ENCODE results near the gene GPR45.

The GPR45 gene

GRCh38 chr2:105241443-105241842 lies at the start of gene GPR45:
TSS of gene GPR45 (plus strand) at chr2:105241743. CDS start at chr2:105241859, 116 bp downstream.
- H3K9ac ChIP-seq: no peak within 1 kb of the TSS
- no peak within 1 kb of the TSS for H3K4me3 ChIP-seq (IDR thresholded peaks at IDR 0.05; ENCODE audit: insufficient read depth, low read depth, low read length)
- H4K20me1 ChIP-seq (ENCODE audit: insufficient read depth): no peaks in the 10 kb centered on the region
- no peak within 1 kb of the TSS for H3K4me2 ChIP-seq
- H2AFZ ChIP-seq (ENCODE audit: low read depth): no peak within 1 kb of the TSS
- H3K27ac ChIP-seq: no peak within 1 kb of the TSS
- TF ChIP-seq CTCF (conservative IDR thresholded peaks at IDR 0.05; ENCODE audit: low read depth, low read length): no peak
- H3K36me3 ChIP-seq (ENCODE audit: insufficient read depth): no peaks in the 10 kb centered on the region
- H3K79me2 ChIP-seq (ENCODE audit: insufficient read depth, low read depth): no peaks in the 10 kb centered on the region
- H3K4me1 ChIP-seq (ENCODE audit: low read depth, poor library complexity, severe bottlenecking): no peaks in the 10 kb centered on the region
- H3K27me3 ChIP-seq (ENCODE audit: insufficient read depth, low read depth): no peaks in the 10 kb centered on the region

GRCh38 chr2:105194022-105194675 lies 47.4 kb upstream of the GPR45 start:
- Histone ChIP-seq H3K79me2 (ENCODE audit: insufficient read depth, low read depth) (no peaks in the 10 kb centered on the region), H3K27ac (no peak overlapping the region), H3K4me2 (no peak overlapping the region), H3K9ac (no peak overlapping the region), H3K4me1 (ENCODE audit: low read depth, poor library complexity, severe bottlenecking) (peaks cover 6% of the 10 kb centered on the region), H2AFZ (ENCODE audit: low read depth) (no peak overlapping the region), H3K36me3 (ENCODE audit: insufficient read depth) (no peaks in the 10 kb centered on the region), H3K4me3 (IDR thresholded peaks at IDR 0.05; ENCODE audit: insufficient read depth, low read depth, low read length) (no peak overlapping the region), H3K27me3 (ENCODE audit: insufficient read depth, low read depth) (no peaks in the 10 kb centered on the region), H4K20me1 (ENCODE audit: insufficient read depth) (no peaks in the 10 kb centered on the region)
- TF ChIP-seq CTCF (conservative IDR thresholded peaks at IDR 0.05; ENCODE audit: low read depth, low read length): no peak

GRCh38 chr2:105196651-105197050 lies 44.9 kb upstream of the GPR45 start:
- Histone ChIP-seq H3K4me1 (ENCODE audit: low read depth, poor library complexity, severe bottlenecking) (no peaks in the 10 kb centered on the region), H3K36me3 (ENCODE audit: insufficient read depth) (no peaks in the 10 kb centered on the region), H3K27me3 (ENCODE audit: insufficient read depth, low read depth) (no peaks in the 10 kb centered on the region), H3K9ac (no peak overlapping the region), H2AFZ (ENCODE audit: low read depth) (no peak overlapping the region), H3K27ac (no peak overlapping the region), H3K4me3 (IDR thresholded peaks at IDR 0.05; ENCODE audit: insufficient read depth, low read depth, low read length) (no peak overlapping the region), H3K4me2 (no peak overlapping the region), H3K79me2 (ENCODE audit: insufficient read depth, low read depth) (no peaks in the 10 kb centered on the region), H4K20me1 (ENCODE audit: insufficient read depth) (no peaks in the 10 kb centered on the region)
- no peak for TF ChIP-seq CTCF (conservative IDR thresholded peaks at IDR 0.05; ENCODE audit: low read depth, low read length)

GRCh38 chr2:105215586-105216192 lies 25.9 kb upstream of the GPR45 start:
- H3K27me3 ChIP-seq (ENCODE audit: insufficient read depth, low read depth): no peaks in the 10 kb centered on the region
- no peak overlapping the region for H3K9ac ChIP-seq
- TF ChIP-seq CTCF (conservative IDR thresholded peaks at IDR 0.05; ENCODE audit: low read depth, low read length): no peak
- no peak overlapping the region for H3K4me3 ChIP-seq (IDR thresholded peaks at IDR 0.05; ENCODE audit: insufficient read depth, low read depth, low read length)
- H3K4me1 ChIP-seq (ENCODE audit: low read depth, poor library complexity, severe bottlenecking): no peaks in the 10 kb centered on the region
- H3K27ac ChIP-seq: no peak overlapping the region
- no peaks in the 10 kb centered on the region for H3K36me3 ChIP-seq (ENCODE audit: insufficient read depth)
- no peaks in the 10 kb centered on the region for H4K20me1 ChIP-seq (ENCODE audit: insufficient read depth)
- H3K79me2 ChIP-seq (ENCODE audit: insufficient read depth, low read depth): no peaks in the 10 kb centered on the region
- H3K4me2 ChIP-seq: no peak overlapping the region
- no peak overlapping the region for H2AFZ ChIP-seq (ENCODE audit: low read depth)

Measured in KMS-11 (cell line).